CD14-positive monocyte (primary cell): ENCODE data around the gene CDH8. TPM values are rescaled to one million over a fixed set of nuclear protein-coding genes. Genes with fewer than 3 reads are reported as not detected.

Experiments used
- DNase-seq, 3 donors: peaks; one replicate each; pipeline ENCODE4 v3.0.0-alpha.2; 2011 to 2022
- H2AFZ ChIP-seq: 2 replicates; pipeline ENCODE4 v1.6.0; 2012; ENCODE audit warnings: mild to moderate bottlenecking, low read depth, low read length, inconsistent platforms; ENCODE audit not compliant: insufficient read depth, poor library complexity, severe bottlenecking
- H3K27ac ChIP-seq, 2 donors: 1 replicate in 1 of 2; 2 replicates in 1 of 2; pipeline ENCODE4 v1.5.1; 2012 to 2013; ENCODE audit warnings: low read length in 2 of 2, control low read depth in 1 of 2, inconsistent platforms in 1 of 2, low read depth in 1 of 2, mild to moderate bottlenecking in 1 of 2
- H3K27me3 ChIP-seq, 2 donors: one replicate each; pipeline versions ENCODE4 v1.6.0 to v1.6.1; 2011 to 2013; ENCODE audit warnings: low read length in 2 of 2; ENCODE audit not compliant: control insufficient read depth in 2 of 2, insufficient read depth in 2 of 2
- H3K36me3 ChIP-seq, 2 donors: replicated peaks in 1 of 2; 1 replicate in 1 of 2; 2 replicates in 1 of 2; pipeline versions ENCODE4 v1.5.1 to v1.6.1; 2012 to 2013; ENCODE audit warnings: low read length in 2 of 2, control low read depth in 1 of 2, inconsistent platforms in 1 of 2, mild to moderate bottlenecking in 1 of 2; ENCODE audit not compliant: insufficient read depth in 2 of 2, control insufficient read depth in 1 of 2
- H3K4me1 ChIP-seq, 2 donors: 1 replicate in 1 of 2; 2 replicates in 1 of 2; pipeline versions ENCODE4 v1.5.1 to v1.6.1; 2012 to 2013; ENCODE audit warnings: low read length in 2 of 2, control low read depth in 1 of 2, inconsistent platforms in 1 of 2, mild to moderate bottlenecking in 1 of 2, moderate library complexity in 1 of 2; ENCODE audit not compliant: insufficient read depth in 2 of 2, control insufficient read depth in 1 of 2
- H3K4me2 ChIP-seq: replicated peaks from 2 replicates; pipeline ENCODE3; 2012; ENCODE audit warnings: low read length, moderate library complexity, mild to moderate bottlenecking; ENCODE audit not compliant: poor library complexity, severe bottlenecking; ENCODE audit errors: extremely low read depth
- H3K4me3 ChIP-seq, 3 experiments: fragments of 200-600 bp in 1 of 3; sonication (generic) in 1 of 3; replicated peaks in 1 of 3; 1 replicate in 2 of 3; 2 replicates in 1 of 3; pipeline ENCODE4 v1.5.1; 2011 to 2013; ENCODE audit warnings: low read length in 3 of 3, mild to moderate bottlenecking in 3 of 3, control low read depth in 2 of 3, low read depth in 2 of 3, inconsistent platforms in 1 of 3, moderate library complexity in 1 of 3
- H3K79me2 ChIP-seq: 2 replicates; pipeline ENCODE4 v1.6.0; 2012; ENCODE audit warnings: mild to moderate bottlenecking, control low read depth, inconsistent platforms, low read length, moderate library complexity; ENCODE audit not compliant: insufficient read depth
- H3K9ac ChIP-seq: 2 replicates; pipeline ENCODE4 v1.6.0; 2017; ENCODE audit warnings: low read length, mild to moderate bottlenecking; ENCODE audit not compliant: insufficient read depth, poor library complexity, severe bottlenecking
- H3K9me3 ChIP-seq, 2 donors: replicated peaks in 1 of 2; 1 replicate in 1 of 2; 2 replicates in 1 of 2; pipeline versions ENCODE4 v1.5.1 to v1.6.1; 2012 to 2013; ENCODE audit warnings: low read length in 2 of 2, control low read depth in 1 of 2; ENCODE audit not compliant: control insufficient read depth in 1 of 2, insufficient read depth in 1 of 2
- H4K20me1 ChIP-seq: 2 replicates; pipeline ENCODE4 v1.6.0; 2012; ENCODE audit warnings: mild to moderate bottlenecking, low read length, control low read depth, moderate library complexity; ENCODE audit not compliant: insufficient read depth
- H3K27ac Mint-ChIP-seq, 7 donors: one replicate each; pipeline ENCODE4 v1.8.0; 2020; ENCODE audit warnings: mild to moderate bottlenecking in 7 of 7, mixed read lengths in 7 of 7, moderate library complexity in 6 of 7, inconsistent platforms in 2 of 7
- H3K27me3 Mint-ChIP-seq, 3 donors: one replicate each; pipeline ENCODE4 v1.8.0; 2021 to 2022; ENCODE audit warnings: low read depth in 3 of 3, mild to moderate bottlenecking in 3 of 3, mixed read lengths in 3 of 3, moderate library complexity in 3 of 3, inconsistent platforms in 1 of 3
- H3K36me3 Mint-ChIP-seq, 2 donors: one replicate each; pipeline ENCODE4 v1.8.0; 2020; ENCODE audit warnings: mixed read lengths in 2 of 2, inconsistent platforms in 1 of 2, mild to moderate bottlenecking in 1 of 2
- H3K4me1 Mint-ChIP-seq: one replicate; pipeline ENCODE4 v1.8.0; 2020; ENCODE audit warnings: mild to moderate bottlenecking, mixed read lengths
- H3K4me3 Mint-ChIP-seq, 2 donors: one replicate each; pipeline ENCODE4 v1.8.0; 2020; ENCODE audit warnings: mild to moderate bottlenecking in 2 of 2, mixed read lengths in 2 of 2, moderate library complexity in 1 of 2
- H3K9me3 Mint-ChIP-seq, 7 donors: one replicate each; pipeline ENCODE4 v1.8.0; 2020 to 2022; ENCODE audit warnings: mixed read lengths in 7 of 7, mild to moderate bottlenecking in 6 of 7, moderate library complexity in 6 of 7, inconsistent platforms in 2 of 7
- WGBS: methylation state at CpG from one replicate; pipeline ENCODE4 v1.1.5; 2013; ENCODE audit warnings: missing lambda C conversion rate; ENCODE audit not compliant: insufficient coverage; 5-methylcytosine and 5-hydroxymethylcytosine counted together
- intact Hi-C, 2 donors: fragments of 100-400 bp; cut with micrococcal nuclease; formaldehyde crosslinking; loops; one replicate each; pipeline versions ENCODE4 v1.15.0 to v1.15.1; 2023
- polyA plus RNA-seq, 3 donors: library from polyadenylated mRNA; depleted of rRNA in 1 of 3; unstranded in 2 of 3; stranded (reverse) in 1 of 3; fragments of 300-500 nt in 2 of 3; fragments of >200 nt in 1 of 3; fragmentation: Illumina TruSeq in 2 of 3; gene quantifications; 1 replicate in 2 of 3; 2 replicates in 1 of 3; pipeline ENCODE4 v1.2.3, GENCODE V29; 2012 to 2021
- TF ChIP-seq, protein P1 (sequence below): fragments of 200-600 bp; IDR thresholded peaks from one replicate; pipeline ENCODE4 v1.8.0; 2022; ENCODE audit warnings: antibody characterized with exemption, mild to moderate bottlenecking

CDH8 gene
- polyA plus RNA-seq, 3 donors = not detected

DNA sequence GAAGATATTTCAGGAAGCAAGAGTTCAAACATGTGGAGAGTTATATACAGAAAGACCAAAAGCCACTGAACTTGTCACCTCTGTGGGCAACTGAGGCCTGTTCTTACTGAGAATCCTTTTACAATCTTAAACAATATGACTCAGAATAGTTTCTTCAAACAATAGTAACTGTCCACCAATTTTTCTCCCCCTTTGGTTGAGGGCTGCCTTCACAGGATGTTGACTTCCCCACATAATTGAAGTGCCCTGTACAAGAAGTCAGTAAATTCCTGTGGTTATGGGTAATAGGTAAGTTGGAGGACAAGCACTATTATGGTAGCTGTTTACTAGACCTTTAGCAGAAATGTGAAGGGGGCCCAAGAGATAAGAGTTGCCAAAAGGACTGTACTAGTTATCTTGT lies 215.8 kb downstream of the CDH8 start:
- no peaks in the 10 kb centered on the region for H3K79me2 ChIP-seq
- no peak overlapping the region for H3K27ac ChIP-seq
- TF ChIP-seq, protein P1, sequence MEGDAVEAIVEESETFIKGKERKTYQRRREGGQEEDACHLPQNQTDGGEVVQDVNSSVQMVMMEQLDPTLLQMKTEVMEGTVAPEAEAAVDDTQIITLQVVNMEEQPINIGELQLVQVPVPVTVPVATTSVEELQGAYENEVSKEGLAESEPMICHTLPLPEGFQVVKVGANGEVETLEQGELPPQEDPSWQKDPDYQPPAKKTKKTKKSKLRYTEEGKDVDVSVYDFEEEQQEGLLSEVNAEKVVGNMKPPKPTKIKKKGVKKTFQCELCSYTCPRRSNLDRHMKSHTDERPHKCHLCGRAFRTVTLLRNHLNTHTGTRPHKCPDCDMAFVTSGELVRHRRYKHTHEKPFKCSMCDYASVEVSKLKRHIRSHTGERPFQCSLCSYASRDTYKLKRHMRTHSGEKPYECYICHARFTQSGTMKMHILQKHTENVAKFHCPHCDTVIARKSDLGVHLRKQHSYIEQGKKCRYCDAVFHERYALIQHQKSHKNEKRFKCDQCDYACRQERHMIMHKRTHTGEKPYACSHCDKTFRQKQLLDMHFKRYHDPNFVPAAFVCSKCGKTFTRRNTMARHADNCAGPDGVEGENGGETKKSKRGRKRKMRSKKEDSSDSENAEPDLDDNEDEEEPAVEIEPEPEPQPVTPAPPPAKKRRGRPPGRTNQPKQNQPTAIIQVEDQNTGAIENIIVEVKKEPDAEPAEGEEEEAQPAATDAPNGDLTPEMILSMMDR = no peak
- no peak overlapping the region for H3K4me3 ChIP-seq
- no peaks in the 10 kb centered on the region for H3K36me3 Mint-ChIP-seq
- H4K20me1 ChIP-seq = no peaks in the 10 kb centered on the region
- H3K9me3 Mint-ChIP-seq = peaks cover 0 to 3% (median 0%) of the 10 kb centered on the region in 7 donors
- H3K4me1 Mint-ChIP-seq = no peaks in the 10 kb centered on the region
- H2AFZ ChIP-seq = no peak overlapping the region
- H3K4me3 Mint-ChIP-seq = no peak overlapping the region
- H3K4me2 ChIP-seq = no peak overlapping the region
- intact Hi-C loops = no loop called here
- no peak overlapping the region for H3K27ac Mint-ChIP-seq
- H3K9ac ChIP-seq = no peak overlapping the region
- no peaks in the 10 kb centered on the region for H3K36me3 ChIP-seq
- H3K4me1 ChIP-seq = no peaks in the 10 kb centered on the region
- no peaks in the 10 kb centered on the region for H3K27me3 Mint-ChIP-seq
- no peak for DNase-seq
- no peaks in the 10 kb centered on the region for H3K27me3 ChIP-seq
- H3K9me3 ChIP-seq = no peaks in the 10 kb centered on the region

DNA sequence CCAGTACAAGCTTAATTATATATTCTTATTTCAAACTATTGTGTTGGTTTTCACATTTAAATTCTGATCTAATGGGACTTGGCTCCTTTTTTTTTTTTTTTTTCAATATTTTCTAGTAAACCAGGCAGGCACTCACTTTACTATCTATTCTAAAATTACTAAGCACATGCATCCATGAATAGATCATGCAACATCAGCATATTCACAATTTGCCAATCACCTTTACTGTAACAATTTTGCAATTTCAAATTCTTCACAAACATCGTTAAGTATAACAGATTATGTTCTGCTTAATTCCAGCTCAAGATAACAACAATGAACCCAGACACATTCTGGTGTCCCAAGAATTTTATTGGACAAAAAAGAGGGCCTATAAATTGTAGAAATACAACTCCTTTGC lies 217.4 kb downstream of the CDH8 start:
- no peak overlapping the region for H3K4me3 ChIP-seq
- H3K27me3 ChIP-seq = no peaks in the 10 kb centered on the region
- H3K36me3 ChIP-seq = no peaks in the 10 kb centered on the region
- WGBS = no CpG with 5 or more reads among the region's 1 CpG
- TF ChIP-seq, protein P1 = no peak
- H4K20me1 ChIP-seq = no peaks in the 10 kb centered on the region
- DNase-seq = no peak
- no peaks in the 10 kb centered on the region for H3K27me3 Mint-ChIP-seq
- no peaks in the 10 kb centered on the region for H3K4me1 ChIP-seq
- H3K4me3 Mint-ChIP-seq = no peak overlapping the region
- no peaks in the 10 kb centered on the region for H3K36me3 Mint-ChIP-seq
- no peak overlapping the region for H3K27ac Mint-ChIP-seq
- no peak overlapping the region for H2AFZ ChIP-seq
- H3K4me2 ChIP-seq = no peak overlapping the region
- intact Hi-C loops = no loop called here
- H3K4me1 Mint-ChIP-seq = no peaks in the 10 kb centered on the region
- no peaks in the 10 kb centered on the region for H3K9me3 ChIP-seq
- no peak overlapping the region for H3K27ac ChIP-seq
- peaks cover 0 to 3% (median 0%) of the 10 kb centered on the region in 7 donors for H3K9me3 Mint-ChIP-seq
- H3K9ac ChIP-seq = no peak overlapping the region
- H3K79me2 ChIP-seq = no peaks in the 10 kb centered on the region
